WTC11 (cell line): ENCODE measurements around the gene RPL39L.

Experiments
- ATF6 ChIP-seq: sonication (generic); formaldehyde crosslinking; IDR thresholded peaks from 2 replicates; pipeline ENCODE4 v1.8.1; 2023; ENCODE audit warnings: mild to moderate bottlenecking, missing genetic modification reagents
- IRF2 ChIP-seq: sonication (generic); formaldehyde crosslinking; IDR thresholded peaks from 2 replicates; pipeline ENCODE4 v1.8.0; 2022; ENCODE audit warnings: low read depth, missing genetic modification reagents, borderline replicate concordance
- RELA ChIP-seq: sonication (generic); formaldehyde crosslinking; IDR thresholded peaks from 2 replicates; pipeline ENCODE4 v1.8.1; 2022; ENCODE audit warnings: missing genetic modification reagents, mild to moderate bottlenecking, borderline replicate concordance
- SMAD3 ChIP-seq: sonication (generic); formaldehyde crosslinking; IDR thresholded peaks from 2 replicates; pipeline ENCODE4 v1.8.0; 2022; ENCODE audit warnings: missing genetic modification reagents, mild to moderate bottlenecking, borderline replicate concordance
- TCF7 ChIP-seq: sonication (generic); formaldehyde crosslinking; IDR thresholded peaks from 2 replicates; pipeline ENCODE4 v1.8.0; 2022; ENCODE audit warnings: mild to moderate bottlenecking, low read depth, missing genetic modification reagents, moderate library complexity
- TF ChIP-seq, protein P1 (sequence below): fragments of 200-600 bp; IDR thresholded peaks from 2 replicates; pipeline ENCODE4 v1.8.0; 2022; ENCODE audit warnings: antibody characterized with exemption
- TF ChIP-seq, protein P2 (sequence below): sonication (generic); formaldehyde crosslinking; conservative IDR thresholded peaks from 2 replicates; pipeline ENCODE4 v1.8.1; 2022; ENCODE audit warnings: mild to moderate bottlenecking, missing genetic modification reagents

DNA sequence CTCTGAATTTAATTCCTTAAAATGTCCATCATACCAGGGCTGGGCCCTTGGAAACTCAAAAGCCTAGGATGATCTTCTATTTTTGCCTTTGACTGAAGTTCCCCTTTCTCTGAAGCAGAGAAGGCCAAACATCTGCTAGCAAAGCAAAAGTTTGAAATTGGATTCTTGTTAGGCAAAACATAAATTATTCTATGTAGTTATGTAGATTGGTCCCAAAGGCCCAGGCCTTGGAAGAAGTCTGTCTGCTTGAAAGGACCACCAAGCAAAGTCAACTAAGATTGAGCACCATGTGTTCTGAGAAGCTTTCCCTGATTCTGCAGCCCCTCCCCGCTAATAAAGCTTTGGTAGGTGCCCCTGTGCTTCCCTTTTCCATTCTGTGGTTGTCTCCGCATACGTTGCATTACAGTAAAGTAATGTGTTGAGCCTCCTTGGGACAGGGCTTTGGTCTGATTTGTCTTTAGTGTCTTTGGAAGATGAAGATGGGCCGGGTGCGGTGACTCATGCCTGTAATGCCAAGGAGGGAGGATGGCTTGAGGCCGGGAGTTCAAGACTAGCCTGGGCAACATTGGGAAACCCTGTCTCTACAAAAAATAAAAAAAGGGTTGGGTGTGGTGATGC is 56.4 kb downstream of the RPL39L start:
- TF ChIP-seq, protein P1, sequence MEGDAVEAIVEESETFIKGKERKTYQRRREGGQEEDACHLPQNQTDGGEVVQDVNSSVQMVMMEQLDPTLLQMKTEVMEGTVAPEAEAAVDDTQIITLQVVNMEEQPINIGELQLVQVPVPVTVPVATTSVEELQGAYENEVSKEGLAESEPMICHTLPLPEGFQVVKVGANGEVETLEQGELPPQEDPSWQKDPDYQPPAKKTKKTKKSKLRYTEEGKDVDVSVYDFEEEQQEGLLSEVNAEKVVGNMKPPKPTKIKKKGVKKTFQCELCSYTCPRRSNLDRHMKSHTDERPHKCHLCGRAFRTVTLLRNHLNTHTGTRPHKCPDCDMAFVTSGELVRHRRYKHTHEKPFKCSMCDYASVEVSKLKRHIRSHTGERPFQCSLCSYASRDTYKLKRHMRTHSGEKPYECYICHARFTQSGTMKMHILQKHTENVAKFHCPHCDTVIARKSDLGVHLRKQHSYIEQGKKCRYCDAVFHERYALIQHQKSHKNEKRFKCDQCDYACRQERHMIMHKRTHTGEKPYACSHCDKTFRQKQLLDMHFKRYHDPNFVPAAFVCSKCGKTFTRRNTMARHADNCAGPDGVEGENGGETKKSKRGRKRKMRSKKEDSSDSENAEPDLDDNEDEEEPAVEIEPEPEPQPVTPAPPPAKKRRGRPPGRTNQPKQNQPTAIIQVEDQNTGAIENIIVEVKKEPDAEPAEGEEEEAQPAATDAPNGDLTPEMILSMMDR, result no peak
- TF ChIP-seq IRF2 (CRISPR knock-in tag) (no peak), SMAD3 (no peak), ATF6 (CRISPR knock-in tag) (no peak), RELA (CRISPR knock-in tag) (no peak), TCF7 (CRISPR knock-in tag) (no peak)
- TF ChIP-seq, protein P2, sequence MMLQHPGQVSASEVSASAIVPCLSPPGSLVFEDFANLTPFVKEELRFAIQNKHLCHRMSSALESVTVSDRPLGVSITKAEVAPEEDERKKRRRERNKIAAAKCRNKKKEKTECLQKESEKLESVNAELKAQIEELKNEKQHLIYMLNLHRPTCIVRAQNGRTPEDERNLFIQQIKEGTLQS (CRISPR knock-in tag), result no peak
